ENCODE results near the gene CEP152.
"Not testable (repeated sequence)": the region's sequence is repeated elsewhere in the genome, so short reads cannot be mapped to it uniquely, and the experiment has no call there.

Gene CEP152

DNA sequence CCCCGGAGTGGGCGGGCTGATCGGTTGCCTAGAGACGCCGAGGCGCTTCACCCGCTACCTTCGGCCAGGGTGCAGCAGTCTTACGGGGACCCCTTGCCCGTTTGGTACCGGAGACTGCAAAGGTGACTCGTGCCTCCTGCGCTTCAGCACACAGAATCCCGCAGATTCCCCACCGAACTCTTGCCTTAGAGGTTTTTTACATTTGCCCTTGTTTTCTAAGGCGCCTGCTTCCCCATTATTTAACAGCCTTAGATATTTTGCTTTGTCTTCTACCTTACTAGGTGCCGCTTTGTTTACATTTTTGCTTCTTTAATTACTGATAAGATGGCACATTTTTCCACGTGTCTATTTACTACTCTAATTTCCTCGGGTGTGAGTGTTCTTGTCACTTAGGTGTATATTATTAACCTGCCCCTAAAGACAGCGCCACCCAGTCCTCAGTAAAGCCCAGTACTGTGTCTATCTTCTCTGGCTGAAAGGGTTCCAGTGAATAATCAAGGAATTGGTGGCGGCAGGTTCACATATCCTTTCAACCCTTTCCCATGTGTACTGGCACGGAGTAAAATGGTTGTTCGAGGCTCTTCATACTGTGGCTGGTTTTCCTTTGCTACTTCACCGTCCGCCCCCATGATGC lies 573 bp upstream of the CEP152 start:
- DNase-seq (ENCODE audit: low read depth) = no peak

DNA sequence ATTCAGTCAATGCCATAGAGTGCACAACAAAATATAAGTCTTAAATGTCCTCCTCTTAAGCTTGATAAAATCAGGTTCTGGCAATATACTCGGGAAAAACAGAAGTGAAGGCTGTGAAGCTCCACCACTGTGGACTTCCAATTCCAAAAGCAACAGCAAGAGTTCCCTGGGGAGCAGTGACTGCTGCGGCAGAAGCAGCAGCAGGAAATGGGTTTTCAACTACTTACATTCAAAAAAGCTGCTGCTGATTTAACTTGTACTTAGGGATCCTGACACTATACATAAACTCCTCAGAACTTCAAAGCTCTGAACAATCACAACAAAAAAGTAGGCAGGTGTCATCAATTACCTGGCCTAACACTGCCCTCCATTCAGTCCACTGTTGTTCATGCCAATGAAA lies 4.7 kb downstream of the CEP152 start:
- DNase-seq (ENCODE audit: low read depth) = no peak

DNA sequence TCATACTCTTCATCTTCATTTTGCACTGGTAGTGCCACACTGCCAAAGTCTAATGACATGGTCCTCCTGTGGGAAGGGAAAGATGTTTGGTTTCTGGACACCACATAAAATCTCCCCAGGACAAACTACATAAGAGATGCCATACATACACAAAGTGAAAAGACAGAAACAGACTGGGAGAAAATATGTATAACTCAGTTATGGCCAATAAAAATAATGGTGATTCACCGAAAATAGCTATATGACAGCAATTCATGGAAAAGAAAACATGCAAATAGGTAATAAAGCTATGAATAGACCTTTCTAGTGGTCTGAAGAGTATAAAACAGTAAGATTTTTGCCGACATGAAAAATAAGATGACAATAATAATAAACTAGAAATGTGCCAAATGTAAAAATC lies 5.3 kb downstream of the CEP152 start:
- DNase-seq (ENCODE audit: low read depth) = no peak

DNA sequence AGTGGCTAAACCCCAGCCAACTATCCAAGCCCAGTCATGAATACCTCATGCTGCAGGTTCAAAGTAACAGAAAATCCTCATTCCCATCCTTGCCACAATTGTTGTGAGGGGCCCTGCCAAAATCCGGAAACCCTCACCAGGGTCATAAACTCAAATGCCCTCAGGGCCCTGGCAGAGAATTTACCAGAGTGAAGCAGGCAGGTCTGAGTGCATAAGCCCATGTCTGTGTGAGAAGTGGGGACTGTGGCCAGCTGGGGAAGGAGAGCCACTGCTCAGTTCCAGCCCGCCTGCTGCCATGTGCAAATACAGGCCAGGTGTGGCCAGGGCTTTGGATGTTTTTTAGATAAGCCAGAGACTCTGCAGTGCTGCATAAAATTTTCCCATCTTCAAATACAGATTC lies 7.0 kb downstream of the CEP152 start:
- no peak for DNase-seq (ENCODE audit: low read depth)

DNA sequence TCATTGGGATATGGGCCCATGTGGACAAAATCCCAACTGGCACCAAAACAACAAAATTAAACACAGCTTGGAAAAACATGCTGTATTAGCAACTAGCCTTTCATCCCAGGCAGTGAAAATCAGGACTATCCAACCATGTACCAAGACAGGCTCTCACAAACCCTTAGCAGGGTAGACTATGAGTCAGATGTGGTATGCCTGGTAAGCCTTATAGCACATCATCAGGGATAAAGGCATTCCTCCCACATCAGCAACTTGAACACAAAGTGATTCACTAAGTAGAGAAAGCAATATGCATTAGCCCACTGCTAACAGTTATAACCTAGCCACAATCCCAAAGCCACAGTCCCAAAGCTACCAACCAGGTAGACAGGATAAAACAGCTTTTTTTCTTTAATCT lies 8.0 kb downstream of the CEP152 start:
- DNase-seq (ENCODE audit: low read depth) = peak; percentile 72

DNA sequence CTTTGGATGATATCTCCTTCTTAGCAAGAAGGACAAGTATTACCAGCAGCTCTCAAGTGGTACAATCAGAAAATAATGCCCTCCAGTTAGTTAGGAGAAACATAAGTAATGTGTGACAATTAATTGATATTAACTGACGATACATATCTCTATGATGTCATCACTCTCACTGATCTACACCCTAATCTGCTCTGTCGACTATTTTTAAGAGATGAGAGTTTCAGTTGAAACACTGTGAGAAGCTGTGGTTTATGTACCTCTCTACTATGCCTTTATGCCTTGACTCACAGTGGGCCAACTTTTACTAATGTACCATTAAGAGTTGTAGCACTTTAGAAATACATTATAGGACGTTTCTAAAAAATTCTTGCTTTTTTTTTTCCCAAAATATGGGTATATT lies 8.6 kb downstream of the CEP152 start:
- no peak for DNase-seq (ENCODE audit: low read depth)

DNA sequence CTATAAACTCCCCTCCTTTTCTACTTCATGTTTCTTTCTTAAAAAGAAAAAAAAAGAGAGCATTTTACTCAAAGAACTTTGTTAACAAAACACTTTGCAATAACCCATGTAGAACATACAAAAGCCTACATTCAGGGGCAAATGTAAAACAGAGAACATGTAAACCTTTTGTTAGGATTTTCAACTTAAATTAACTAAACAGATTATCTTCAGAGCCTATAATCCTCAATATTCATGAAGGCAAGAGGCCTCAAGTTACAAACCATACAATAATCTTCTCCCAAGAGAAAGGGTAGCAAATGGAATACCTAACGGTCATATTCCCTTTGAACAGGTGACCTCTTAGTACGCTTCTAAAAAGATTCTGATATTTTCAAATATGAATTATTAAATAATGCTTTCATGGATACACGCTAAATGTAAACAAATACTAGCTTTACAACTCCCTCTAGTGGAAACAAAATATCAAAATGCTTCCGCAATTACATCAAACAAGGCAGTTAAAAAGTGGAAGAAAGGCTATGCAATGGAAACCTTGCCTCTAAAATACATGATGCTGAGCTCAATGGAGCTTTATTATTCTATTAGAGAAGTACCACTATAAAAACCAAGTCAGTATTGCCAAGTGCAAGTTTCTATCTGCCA lies 9.9 kb downstream of the CEP152 start:
- DNase-seq (ENCODE audit: low read depth) = peak; percentile 27

DNA sequence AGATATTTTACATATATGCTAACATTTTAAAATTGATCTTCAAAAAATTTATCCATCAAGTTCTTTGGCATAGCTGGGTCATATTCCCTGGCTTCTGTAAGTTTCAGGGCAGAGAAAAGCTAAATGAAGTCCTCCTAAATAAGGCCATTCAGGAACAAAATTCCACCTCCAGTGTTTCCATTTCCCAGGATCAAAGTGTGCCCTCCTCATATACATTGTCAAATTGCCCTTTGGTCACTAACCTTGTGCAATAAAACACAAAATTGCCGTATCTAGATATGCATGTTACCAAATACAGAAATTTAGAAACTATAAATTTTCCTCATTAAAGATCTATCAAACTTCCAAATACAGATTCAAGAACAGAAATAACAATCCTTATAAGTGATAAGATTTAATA lies 10.6 kb downstream of the CEP152 start:
- no peak for DNase-seq (ENCODE audit: low read depth)

DNA sequence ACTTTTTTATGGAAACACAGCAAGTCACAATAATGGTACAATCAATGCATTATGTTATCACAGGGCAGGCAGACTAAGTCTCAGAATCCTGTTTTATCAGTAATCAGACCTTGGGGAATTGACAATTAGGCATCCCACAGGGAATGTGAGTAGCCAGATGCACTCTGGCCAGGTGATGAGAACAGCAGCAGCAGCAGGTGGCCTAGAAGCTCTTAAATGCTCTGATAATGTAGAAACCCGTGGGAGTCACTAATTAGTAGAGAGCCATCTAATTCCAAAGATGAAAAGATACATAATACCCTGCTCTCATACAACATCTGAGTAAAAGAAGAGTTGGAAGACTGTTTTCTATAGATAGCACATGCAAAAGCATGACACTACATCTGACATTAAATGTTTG lies 12.6 kb downstream of the CEP152 start:
- no peak for DNase-seq (ENCODE audit: low read depth)

DNA sequence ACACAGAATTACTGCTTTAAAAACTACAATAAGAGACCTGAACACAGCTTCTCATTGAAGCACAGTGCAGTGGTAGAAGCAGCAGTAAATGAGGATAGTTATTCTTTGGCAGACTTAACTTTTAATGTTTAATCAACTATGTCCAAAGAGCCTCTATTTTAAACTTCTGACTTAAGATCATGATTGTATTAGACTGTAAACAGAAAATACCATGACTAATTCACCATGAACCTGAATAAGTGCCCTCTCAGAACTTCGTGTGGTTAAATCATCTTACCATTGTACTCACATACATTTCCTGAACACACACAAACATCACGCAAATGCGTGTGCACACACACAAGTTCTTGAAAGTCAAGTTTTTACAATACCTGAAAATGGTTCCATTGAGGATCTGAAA lies 13.9 kb downstream of the CEP152 start:
- no peak for DNase-seq (ENCODE audit: low read depth)

DNA sequence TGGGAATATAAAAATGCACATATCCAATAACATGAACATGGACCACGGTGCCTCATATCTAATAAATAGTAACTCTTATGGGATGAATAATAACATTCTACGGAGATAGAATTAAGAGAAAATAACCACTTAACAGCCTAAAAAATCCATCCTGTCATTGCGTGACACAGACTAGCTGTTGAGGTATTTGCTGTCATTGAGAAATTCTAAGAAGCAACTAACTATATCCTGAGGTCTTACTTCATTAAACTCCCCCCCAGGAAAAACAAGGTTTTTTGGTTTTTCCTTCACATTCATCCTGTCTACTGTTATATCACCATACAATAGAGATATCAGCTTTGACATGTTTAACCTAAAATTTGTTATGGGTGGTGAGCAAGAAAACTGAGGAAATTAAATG lies 14.3 kb downstream of the CEP152 start:
- no peak for DNase-seq (ENCODE audit: low read depth)

DNA sequence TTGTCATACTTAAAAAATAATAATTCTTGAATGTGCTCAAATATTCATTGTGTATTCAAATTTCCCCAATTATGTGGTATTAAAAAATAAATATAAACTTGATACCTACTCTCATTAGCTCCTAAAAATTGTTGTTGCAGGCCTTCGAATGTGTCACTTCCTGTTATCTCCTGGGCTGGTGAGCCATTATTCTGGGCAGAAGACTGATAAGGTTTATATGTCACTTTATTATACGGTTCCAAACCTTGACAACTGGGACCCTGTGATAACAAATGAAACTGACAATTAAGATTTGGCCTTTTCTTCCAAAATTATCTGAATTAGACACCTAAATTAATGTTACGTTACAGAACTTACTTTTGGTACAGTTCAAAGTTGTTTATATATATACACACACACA lies 15.0 kb downstream of the CEP152 start:
- DNase-seq (ENCODE audit: low read depth) = no peak

DNA sequence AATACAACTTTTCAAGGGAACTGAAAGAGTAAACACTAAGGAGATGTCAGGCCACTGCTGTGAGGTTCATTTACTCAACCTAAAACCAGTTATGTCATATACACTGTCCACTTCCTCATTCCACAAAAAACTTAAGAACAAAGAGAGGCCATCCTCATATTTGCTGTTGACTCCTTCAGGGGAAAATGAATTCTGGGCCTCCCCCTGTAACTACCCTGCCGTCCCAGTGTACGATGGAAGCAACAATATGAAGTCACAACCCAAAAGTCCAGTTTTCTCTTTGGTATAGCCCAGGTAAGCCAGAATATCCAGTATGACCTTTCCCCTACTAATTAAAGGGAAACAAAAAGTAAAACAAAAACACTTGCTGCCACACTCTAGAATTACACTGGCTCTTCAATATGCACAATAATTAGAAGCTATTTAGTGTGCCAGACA lies 16.2 kb downstream of the CEP152 start:
- DNase-seq (ENCODE audit: low read depth) = no peak

DNA sequence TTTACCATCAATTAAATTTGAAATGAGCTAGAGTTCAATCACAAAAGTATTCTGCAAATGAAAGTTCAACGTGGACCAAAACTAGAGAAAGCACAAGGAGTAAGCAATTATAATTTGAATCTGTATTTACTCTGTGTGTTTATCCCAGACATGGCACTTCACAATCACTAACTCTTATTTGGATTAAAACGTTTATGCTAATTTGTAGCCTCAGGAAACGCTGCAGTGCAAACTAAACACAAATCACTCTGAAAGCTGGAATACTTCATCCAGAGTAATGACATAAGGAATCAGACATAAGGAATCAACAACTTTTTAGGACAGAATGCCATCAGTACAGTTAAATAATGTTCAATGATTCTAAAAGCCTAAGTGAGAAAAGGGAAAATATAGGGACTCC lies 18.5 kb downstream of the CEP152 start:
- no peak for DNase-seq (ENCODE audit: low read depth)

DNA sequence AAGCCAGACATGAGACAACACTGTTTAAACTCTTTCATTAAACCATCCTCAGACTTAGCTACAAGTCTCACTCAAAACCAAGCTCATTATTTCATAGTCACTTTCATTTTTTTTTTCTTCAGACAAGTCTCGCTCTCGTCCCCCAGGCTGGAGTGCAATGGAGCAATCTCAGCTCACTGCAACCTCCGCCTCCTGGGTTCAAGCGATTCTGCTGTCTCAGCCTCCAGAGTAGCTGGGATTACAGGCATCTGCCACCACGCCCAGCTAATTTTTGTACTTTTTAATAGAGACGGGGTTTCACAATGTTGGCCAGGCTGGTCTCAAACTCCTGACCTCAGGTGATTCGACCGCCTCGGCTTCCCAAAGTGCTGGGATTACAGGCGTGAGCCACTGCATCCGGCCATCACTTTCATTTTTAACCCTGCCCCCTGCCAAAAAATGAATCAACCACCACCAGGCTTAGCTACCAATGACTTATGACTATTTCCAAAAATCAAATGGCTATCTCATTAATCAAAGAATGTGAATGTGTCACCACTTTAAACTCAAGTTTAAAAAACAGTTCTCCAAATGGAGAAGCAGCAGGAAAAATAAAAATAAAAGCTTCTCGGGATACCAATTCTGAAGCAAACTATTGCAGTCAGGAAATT lies 20.3 kb downstream of the CEP152 start:
- not testable (repeated sequence) for DNase-seq (ENCODE audit: low read depth)

DNA sequence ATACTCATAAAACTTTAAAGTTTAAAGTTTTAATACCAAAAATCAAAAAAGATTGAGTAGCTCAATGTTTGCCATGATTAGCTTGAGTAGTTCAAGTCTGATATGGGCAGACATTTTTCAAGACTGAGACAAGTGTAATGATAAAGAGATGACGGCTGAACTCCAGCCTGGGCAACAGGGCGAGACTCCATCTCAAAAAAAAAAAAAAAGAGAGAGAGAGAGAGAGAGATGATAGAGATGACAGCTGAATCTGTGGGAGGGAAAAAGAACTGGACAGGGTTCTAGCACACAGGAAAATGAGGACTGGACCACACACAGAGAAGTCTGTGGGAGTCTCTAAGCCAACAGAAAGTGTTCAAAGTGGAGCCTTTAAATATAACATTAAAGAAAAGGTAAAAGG lies 25.2 kb downstream of the CEP152 start:
- no peak for DNase-seq (ENCODE audit: low read depth)

DNA sequence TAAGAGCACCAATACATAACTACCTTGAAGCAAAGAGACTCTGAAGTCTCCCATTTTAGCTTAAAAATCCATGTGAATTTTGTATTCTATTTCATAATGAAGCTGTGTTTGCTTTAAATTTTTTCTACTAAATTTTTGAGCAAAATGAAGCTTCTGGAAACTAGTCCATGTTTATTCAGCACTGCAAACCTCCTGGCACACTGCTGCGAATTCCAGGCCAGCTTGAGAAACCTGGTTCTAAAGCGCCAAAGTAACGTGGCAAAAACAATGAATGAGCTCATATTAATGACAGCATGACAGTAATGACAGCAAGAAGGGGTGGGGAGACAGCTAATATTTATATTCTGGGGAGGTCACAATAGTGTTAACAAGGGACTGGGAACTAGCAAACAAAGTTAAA lies 25.7 kb downstream of the CEP152 start:
- no peak for DNase-seq (ENCODE audit: low read depth)

DNA sequence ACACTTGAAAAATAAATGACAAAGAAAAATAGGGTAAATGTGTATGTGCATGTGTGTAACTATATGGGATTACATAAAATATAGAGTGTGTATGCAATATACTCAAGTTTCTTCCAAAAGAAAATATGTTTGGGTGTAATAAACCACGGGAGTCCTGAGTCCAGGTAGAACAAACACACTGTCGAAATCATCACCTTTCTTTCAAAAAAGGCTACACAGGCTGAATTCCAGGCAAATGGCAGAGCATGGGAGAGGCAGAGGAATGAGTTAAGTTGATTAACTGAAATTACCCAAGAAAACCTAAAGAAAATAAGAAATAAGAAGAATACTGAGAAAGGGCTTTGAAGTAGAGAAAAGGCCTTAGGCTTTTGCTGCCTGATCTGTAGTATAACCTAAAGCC lies 26.1 kb downstream of the CEP152 start:
- DNase-seq (ENCODE audit: low read depth) = no peak

DNA sequence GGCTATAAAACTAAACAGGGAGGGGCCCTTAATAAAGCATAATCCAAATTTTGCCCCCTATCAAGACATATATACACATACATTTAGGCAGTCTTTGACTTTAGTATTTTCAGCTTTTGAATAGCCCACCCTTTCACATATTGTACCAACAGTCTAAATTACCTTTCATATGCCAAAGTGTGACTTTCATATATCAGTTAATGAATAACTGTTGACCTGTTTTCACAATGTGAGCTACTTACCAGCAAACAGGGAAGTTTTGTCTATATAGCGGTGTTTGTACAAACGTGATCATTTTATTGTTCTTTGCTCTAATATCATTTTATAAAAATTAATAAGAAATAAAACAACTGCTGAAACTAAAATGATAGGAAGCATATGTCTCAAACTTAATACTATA lies 28.0 kb downstream of the CEP152 start:
- no peak for DNase-seq (ENCODE audit: low read depth)

DNA sequence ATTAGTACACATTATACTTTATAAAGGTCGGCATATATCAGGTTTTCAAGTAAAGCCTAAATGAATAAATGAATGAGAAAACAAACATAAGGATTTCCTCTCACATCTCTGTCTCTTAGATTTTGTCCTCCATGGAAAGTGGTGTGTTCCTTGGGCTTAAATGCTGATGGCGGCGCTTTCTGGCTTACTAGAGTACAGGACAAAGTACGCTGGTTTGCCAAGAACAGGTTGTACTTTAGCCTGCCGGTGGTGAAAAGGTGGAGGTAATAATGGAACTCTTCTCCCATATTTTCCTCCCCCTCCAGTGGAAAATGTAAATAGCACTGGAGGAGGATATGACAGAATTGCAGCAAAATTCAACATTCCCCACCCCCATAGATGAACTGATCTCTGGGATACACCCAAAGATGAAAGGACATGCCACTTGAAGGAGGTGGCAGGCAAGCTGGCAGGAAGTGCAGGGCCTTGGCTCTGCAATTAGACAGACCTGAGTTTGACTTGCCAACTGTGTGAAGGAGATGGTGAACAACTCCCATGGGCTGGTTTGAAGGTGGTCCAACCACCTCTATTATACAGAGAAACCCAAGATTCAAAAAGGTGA lies 29.3 kb downstream of the CEP152 start:
- no peak for DNase-seq (ENCODE audit: low read depth)

DNA sequence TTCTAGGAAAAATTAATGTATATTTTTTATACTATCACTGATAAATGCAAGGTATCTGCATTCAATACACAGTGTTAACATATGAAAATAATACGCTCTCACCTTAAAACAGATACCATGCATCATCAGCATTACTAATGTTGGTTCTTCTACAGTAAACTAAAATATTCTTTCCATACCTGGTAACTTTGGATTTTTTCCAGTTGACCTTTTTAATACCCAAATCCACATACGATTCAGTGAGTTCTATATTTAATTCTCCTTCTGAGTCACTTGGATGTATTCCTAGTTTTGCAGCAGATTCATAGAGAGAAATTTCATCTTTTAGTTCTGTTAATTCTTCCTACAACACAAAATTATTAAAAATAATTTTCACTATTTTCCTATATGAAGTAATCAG lies 29.9 kb downstream of the CEP152 start:
- DNase-seq (ENCODE audit: low read depth) = no peak

DNA sequence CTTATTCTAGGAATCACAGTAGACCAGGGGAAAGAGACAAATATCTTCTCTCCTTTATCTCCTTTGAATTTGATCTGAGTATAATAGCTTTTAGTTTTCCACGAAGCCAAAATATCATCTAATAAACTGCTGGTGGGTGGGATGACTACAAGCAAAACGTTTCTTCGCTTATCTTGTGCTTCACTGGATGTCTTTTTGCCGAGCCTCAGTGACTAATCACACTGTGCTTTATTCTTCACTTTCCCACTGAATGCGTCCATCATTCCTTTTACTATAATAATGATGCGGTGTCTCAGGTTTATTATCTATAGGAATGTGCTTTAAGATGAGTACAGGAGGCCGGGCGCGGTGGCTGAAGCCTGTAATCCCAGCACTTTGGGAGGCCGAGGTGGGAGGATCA lies 32.5 kb downstream of the CEP152 start:
- no peak for DNase-seq (ENCODE audit: low read depth)

DNA sequence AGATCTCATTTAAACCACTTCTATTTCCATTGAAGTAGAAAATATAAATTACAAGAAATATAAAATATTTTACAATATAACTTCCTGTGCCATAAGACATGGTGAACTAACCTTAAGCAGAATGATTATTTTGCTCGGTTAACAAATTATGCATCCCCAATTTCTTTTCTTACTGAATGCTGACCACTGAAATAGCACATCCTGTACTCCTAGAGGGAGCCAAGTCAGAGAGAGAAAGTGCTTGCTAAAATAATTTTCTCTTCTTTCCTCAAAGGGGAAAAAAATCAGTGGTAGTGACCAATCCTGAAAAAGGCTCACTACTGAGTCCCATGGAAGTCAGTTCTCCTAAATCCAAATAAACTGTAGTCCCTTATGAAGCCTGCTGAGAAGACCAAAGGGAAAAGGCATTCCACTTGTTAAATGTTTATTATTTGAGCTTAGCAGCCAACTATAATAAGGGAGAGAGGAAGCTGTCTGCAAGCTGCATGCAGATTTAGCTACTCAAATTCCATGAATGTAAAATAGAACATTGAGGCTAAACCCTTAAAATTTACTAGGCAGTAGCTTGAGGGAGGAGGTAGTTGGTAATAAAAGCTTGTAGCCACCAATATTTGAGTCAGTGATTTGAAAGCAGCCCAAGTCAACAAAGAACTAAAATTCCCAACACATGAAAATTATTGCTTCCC lies 33.1 kb downstream of the CEP152 start:
- no peak for DNase-seq (ENCODE audit: low read depth)
